HepG2 (cell line): ENCODE results near the gene FILIP1.

ENCODE experiments used
- BRCA1 ChIP-seq: sonication (generic); formaldehyde crosslinking; IDR thresholded peaks from 2 replicates; pipeline ENCODE4 v1.4.0; 2020; ENCODE audit warnings: missing genetic modification reagents
- CTCF ChIP-seq: sonication (generic); formaldehyde crosslinking; IDR thresholded peaks from 2 replicates; pipeline ENCODE4 v1.5.0; 2020; ENCODE audit warnings: mild to moderate bottlenecking, missing genetic modification reagents, moderate library complexity
- PRMT3 ChIP-seq: sonication (generic); formaldehyde crosslinking; IDR thresholded peaks from 2 replicates; pipeline ENCODE4 v1.8.1; 2022; ENCODE audit warnings: low read depth, mild to moderate bottlenecking, moderate library complexity, missing genetic modification reagents, borderline replicate concordance
- SETDB1 ChIP-seq: sonication (generic); formaldehyde crosslinking; IDR thresholded peaks from 2 replicates; pipeline ENCODE4 v1.5.1; 2020; ENCODE audit warnings: missing genetic modification reagents, mild to moderate bottlenecking, borderline replicate concordance
- TAF1 ChIP-seq: sonication (generic); formaldehyde crosslinking; IDR thresholded peaks from 2 replicates; pipeline ENCODE4 v1.4.0; 2020; ENCODE audit warnings: missing genetic modification reagents
- TCF12 ChIP-seq, 2 experiments: fragments of 450-650 bp in 1 of 2; sonication (generic) in 1 of 2; formaldehyde crosslinking in 1 of 2; IDR thresholded peaks; 2 replicates each; pipeline versions ENCODE4 v1.6.1 to v1.8.0; 2017 to 2022; ENCODE audit warnings: antibody characterized with exemption in 1 of 2, mild to moderate bottlenecking in 1 of 2, missing genetic modification reagents in 1 of 2, moderate library complexity in 1 of 2
- ZNF501 ChIP-seq: sonication (generic); formaldehyde crosslinking; IDR thresholded peaks from 2 replicates; pipeline ENCODE4 v1.5.1; 2020; ENCODE audit warnings: mild to moderate bottlenecking, moderate library complexity, missing genetic modification reagents
- ZNF615 ChIP-seq: sonication (generic); formaldehyde crosslinking; IDR thresholded peaks from 2 replicates; pipeline ENCODE4 v1.5.0; 2020; ENCODE audit warnings: mild to moderate bottlenecking, missing genetic modification reagents, borderline replicate concordance

DNA sequence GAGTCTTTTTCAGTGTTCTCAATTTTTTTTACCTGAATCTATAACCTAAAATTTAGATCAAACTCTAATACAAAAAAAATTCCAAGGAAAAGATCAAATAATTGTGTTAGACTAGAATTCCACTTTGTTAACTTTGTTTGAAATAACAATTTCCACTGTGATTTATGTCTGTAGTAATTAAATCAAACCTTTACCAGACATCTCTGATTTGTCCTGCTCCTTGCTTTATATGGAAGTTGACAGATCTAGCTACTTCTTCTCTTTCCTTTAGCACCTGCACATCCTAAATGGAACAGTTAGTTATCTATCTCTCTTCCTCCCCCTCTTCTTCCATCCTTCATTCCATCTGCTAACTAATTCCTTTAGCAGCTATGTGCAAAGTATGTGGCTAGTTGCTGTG, 109.5 kb downstream of the FILIP1 start:
- TF ChIP-seq CTCF (CRISPR knock-in tag) (no peak), TAF1 (CRISPR knock-in tag) (no peak), ZNF501 (CRISPR knock-in tag) (no peak), ZNF615 (CRISPR knock-in tag) (no peak), PRMT3 (CRISPR knock-in tag) (no peak), BRCA1 (CRISPR knock-in tag) (no peak), TCF12 (IDR thresholded peaks at IDR 0.05) (no peak), TCF12 (CRISPR knock-in tag; IDR thresholded peaks at IDR 0.05) (no peak), SETDB1 (CRISPR knock-in tag) (no peak)
